Nephron (organoid): ENCODE measurements around the gene SPDEF.

Source experiments
- H3K27ac Mint-ChIP-seq, 3 experiments: 2 replicates each; pipeline ENCODE4 v1.8.0; 2020; ENCODE audit warnings: mixed read lengths in 3 of 3, mild to moderate bottlenecking in 2 of 3, moderate library complexity in 1 of 3
- H3K27me3 Mint-ChIP-seq: 2 replicates; pipeline ENCODE4 v1.8.0; 2021; ENCODE audit warnings: low read depth, mild to moderate bottlenecking, moderate library complexity, mixed read lengths
- H3K36me3 Mint-ChIP-seq: 2 replicates; pipeline ENCODE4 v1.8.0; 2020; ENCODE audit warnings: low read depth, mixed read lengths
- H3K4me1 Mint-ChIP-seq: 2 replicates; pipeline ENCODE4 v1.8.0; 2020; ENCODE audit warnings: mixed read lengths
- H3K4me3 Mint-ChIP-seq, 3 experiments: 2 replicates each; pipeline ENCODE4 v1.8.0; 2020; ENCODE audit warnings: mild to moderate bottlenecking in 3 of 3, mixed read lengths in 3 of 3, moderate library complexity in 2 of 3
- H3K9me3 Mint-ChIP-seq: 2 replicates; pipeline ENCODE4 v1.8.0; 2020; ENCODE audit warnings: mixed read lengths
- TF ChIP-seq, protein P1 (sequence below), 3 experiments: fragments of 200-600 bp; sonication (generic); IDR thresholded peaks; one replicate each; pipeline ENCODE4 v1.5.0; 2021; ENCODE audit warnings: antibody characterized with exemption in 3 of 3; ENCODE audit not compliant: unreplicated experiment in 3 of 3

Gene SPDEF

DNA sequence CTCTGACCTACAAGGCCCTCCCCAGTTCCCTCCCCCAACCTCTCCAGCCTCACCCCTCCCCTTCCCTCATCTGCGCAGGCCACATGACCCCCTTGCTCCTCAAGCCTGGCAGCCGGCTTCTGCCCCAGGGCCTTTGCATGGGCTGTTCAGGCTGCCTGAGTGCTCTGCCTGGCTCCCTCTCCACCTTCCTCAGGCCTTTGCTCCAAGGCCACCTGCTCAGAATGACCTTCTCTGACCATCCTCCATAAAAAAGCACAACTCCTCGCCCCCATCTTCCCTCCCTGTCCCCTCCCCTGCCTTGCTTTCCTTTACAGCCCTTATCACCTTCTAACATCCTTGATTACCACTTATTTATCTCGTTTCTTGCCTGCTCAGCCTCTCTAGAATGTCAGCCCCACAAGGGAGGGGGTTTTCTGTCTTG lies 38.7 kb downstream of the SPDEF start:
- Mint-ChIP-seq H3K36me3 (no peaks in the 10 kb centered on the region), H3K4me3 (no peak overlapping the region), H3K9me3 (no peaks in the 10 kb centered on the region), H3K27ac (no peak overlapping the region), H3K27me3 (peaks cover 15% of the 10 kb centered on the region), H3K4me1 (peaks cover 28% of the 10 kb centered on the region)
- TF ChIP-seq, protein P1, sequence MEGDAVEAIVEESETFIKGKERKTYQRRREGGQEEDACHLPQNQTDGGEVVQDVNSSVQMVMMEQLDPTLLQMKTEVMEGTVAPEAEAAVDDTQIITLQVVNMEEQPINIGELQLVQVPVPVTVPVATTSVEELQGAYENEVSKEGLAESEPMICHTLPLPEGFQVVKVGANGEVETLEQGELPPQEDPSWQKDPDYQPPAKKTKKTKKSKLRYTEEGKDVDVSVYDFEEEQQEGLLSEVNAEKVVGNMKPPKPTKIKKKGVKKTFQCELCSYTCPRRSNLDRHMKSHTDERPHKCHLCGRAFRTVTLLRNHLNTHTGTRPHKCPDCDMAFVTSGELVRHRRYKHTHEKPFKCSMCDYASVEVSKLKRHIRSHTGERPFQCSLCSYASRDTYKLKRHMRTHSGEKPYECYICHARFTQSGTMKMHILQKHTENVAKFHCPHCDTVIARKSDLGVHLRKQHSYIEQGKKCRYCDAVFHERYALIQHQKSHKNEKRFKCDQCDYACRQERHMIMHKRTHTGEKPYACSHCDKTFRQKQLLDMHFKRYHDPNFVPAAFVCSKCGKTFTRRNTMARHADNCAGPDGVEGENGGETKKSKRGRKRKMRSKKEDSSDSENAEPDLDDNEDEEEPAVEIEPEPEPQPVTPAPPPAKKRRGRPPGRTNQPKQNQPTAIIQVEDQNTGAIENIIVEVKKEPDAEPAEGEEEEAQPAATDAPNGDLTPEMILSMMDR (IDR thresholded peaks at IDR 0.05; ENCODE audit: unreplicated experiment in 3 of 3), result no peak

DNA sequence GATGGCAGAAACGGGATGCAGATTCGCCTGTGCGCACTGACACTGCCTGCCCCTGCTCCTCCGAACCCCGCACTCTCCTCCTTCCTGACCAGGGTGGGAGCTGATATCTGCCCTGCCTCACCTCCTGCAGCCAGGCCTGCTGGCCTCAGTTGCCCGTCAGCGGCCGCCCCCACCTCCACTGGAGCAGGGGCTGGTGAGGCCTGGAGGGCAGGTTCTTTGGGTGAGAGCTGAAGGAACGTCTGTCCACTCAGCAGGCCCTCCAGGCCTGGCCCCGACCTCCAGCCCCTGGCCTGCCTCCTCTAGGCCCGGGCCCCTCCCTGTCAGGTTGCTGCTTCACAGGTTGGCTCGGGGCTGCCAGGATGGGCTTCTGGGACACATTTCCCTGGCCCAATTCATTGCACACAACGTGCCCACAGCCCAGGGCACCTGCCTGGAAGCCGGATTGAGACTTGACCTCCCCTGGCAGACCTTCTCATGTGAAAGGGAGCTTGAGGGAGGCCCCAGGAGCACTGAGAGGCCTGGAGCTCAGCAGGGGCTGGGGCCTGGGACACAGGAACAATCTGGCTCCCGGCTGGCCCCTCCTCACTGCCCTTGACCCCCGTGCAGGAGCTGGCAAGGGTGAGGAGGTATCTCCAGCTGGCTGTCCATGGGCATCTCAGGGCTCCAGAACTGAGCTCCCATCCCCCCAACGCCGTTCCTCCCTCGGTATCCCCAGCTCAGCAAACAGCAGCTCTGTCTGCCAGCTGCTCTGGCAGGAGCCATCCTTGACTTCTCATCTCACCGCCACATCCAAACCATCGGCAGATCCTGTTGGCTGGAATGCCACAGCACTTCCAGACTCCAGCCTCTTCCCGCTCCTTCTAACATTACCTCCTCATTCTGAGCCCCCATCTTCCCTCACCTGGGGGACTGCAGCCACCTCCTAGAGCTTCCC lies 39.5 kb downstream of the SPDEF start:
- H3K4me3 Mint-ChIP-seq, result peak overlapping the region in 1 of 3 experiments; percentile 7
- no peaks in the 10 kb centered on the region for H3K9me3 Mint-ChIP-seq
- no peaks in the 10 kb centered on the region for H3K36me3 Mint-ChIP-seq
- TF ChIP-seq, protein P1 (IDR thresholded peaks at IDR 0.05; ENCODE audit: unreplicated experiment in 3 of 3), result no peak
- peaks cover 34% of the 10 kb centered on the region for H3K4me1 Mint-ChIP-seq
- H3K27me3 Mint-ChIP-seq, result peaks cover 15% of the 10 kb centered on the region
- no peak overlapping the region for H3K27ac Mint-ChIP-seq

GRCh38 chr6:34515473-34516387 lies 40.4 kb downstream of the SPDEF start:
- no peaks in the 10 kb centered on the region for H3K36me3 Mint-ChIP-seq
- no peaks in the 10 kb centered on the region for H3K9me3 Mint-ChIP-seq
- TF ChIP-seq, protein P1 (IDR thresholded peaks at IDR 0.05; ENCODE audit: unreplicated experiment in 3 of 3), result no peak
- H3K4me1 Mint-ChIP-seq, result peaks cover 42% of the 10 kb centered on the region
- peak overlapping the region in 1 of 3 experiments; percentile 8 for H3K4me3 Mint-ChIP-seq
- no peak overlapping the region for H3K27ac Mint-ChIP-seq
- H3K27me3 Mint-ChIP-seq, result peaks cover 11% of the 10 kb centered on the region

- no peaks in the 10 kb centered on the region for H3K36me3 Mint-ChIP-seq
- peaks cover 6% of the 10 kb centered on the region for H3K9me3 Mint-ChIP-seq
- TF ChIP-seq, protein P1 (IDR thresholded peaks at IDR 0.05; ENCODE audit: unreplicated experiment in 3 of 3), result no peak
- peaks cover 11% of the 10 kb centered on the region for H3K27me3 Mint-ChIP-seq
- peaks cover 42% of the 10 kb centered on the region for H3K4me1 Mint-ChIP-seq
- peak overlapping the region in 1 of 3 experiments; percentile 3 for H3K27ac Mint-ChIP-seq
- H3K4me3 Mint-ChIP-seq, result peak overlapping the region; percentile 67 to 76 (median 68)
Observed at GRCh38 chr6:34514593-34515472, 41.3 kb downstream of the SPDEF start.

DNA sequence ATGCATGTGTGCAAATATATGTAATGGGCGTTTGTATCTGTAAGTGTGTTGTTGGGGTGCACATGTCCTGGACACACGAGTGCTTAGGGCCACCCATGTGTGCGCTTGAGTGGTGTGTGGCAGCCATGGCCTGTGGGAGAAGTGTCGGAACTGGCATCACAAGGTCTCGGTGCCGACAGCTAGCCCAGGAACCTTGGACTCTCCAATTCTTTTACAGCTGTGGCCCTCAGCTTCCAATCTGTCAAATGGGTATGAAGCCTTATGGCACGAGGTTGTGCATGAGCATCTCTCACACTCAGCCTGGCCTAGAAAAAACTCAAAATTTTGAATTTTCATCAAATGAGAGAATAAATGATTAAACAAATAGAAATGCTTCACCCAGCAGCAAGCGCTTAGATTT lies 42.0 kb downstream of the SPDEF start:
- Mint-ChIP-seq H3K36me3 (no peaks in the 10 kb centered on the region), H3K4me3 (peak overlapping the region; percentile 67 to 76 (median 69)), H3K9me3 (peaks cover 6% of the 10 kb centered on the region), H3K27me3 (peaks cover 11% of the 10 kb centered on the region), H3K27ac (peak overlapping the region in 2 of 3 experiments; percentile 3 to 15), H3K4me1 (peaks cover 42% of the 10 kb centered on the region)
- TF ChIP-seq, protein P1 (IDR thresholded peaks at IDR 0.05; ENCODE audit: unreplicated experiment in 3 of 3), result no peak
